Endothelial cell of umbilical vein (primary cell): ENCODE measurements around the gene SMIM21. TPM values are rescaled to one million over a fixed set of nuclear protein-coding genes. Genes with fewer than 3 reads are reported as not detected.

Source experiments
- BruUV-seq: library from RNA; stranded (reverse); fragments of 400-500 nt; replicated peaks from 2 replicates; lab custom pipeline; 2021; lab: Mats Ljungman, UMichigan
- CTCF ChIA-PET: fragments of 300-600, 350-600 bp; sonication (Branson Sonifier 250); formaldehyde crosslinking; loops from one replicate; lab custom pipeline; 2021; ENCODE audit warnings: antibody characterized with exemption, inconsistent platforms; lab: Charles Lee
- POLR2A ChIA-PET: fragments of 300-600, 350-600 bp; sonication (Branson Sonifier 250); formaldehyde crosslinking; loops from one replicate; lab custom pipeline; 2021; ENCODE audit warnings: antibody characterized with exemption, inconsistent platforms; lab: Charles Lee
- DNase-seq: peaks from one replicate; pipeline ENCODE4 v3.0.0-alpha.2; 2011; ENCODE audit warnings: low read depth, low spot score
- FAIRE-seq: peaks from 2 replicates; lab custom pipeline; 2011; peaks lifted over from hg19 to GRCh38; lab: Jason Lieb, UNC
- H2AFZ ChIP-seq: 2 replicates; pipeline ENCODE4 v1.6.0; 2012; ENCODE audit warnings: low read depth, low read length, control low read depth, inconsistent platforms
- H3K27ac ChIP-seq: 2 replicates; pipeline ENCODE4 v1.5.1; 2011; ENCODE audit warnings: low read depth, mild to moderate bottlenecking, control low read depth, low read length, moderate library complexity; ENCODE audit not compliant: insufficient read depth
- H3K27me3 ChIP-seq, 2 experiments: 2 replicates each; pipeline versions ENCODE4 v1.6.0 to v1.6.1; 2011; ENCODE audit warnings: low read length in 2 of 2, mixed read lengths in 1 of 2; ENCODE audit not compliant: control insufficient read depth in 2 of 2, insufficient read depth in 2 of 2
- H3K36me3 ChIP-seq, 2 experiments: 2 replicates in 1 of 2; 3 replicates in 1 of 2; pipeline ENCODE4 v1.5.1; 2011; ENCODE audit warnings: low read length in 2 of 2, mild to moderate bottlenecking in 1 of 2, moderate library complexity in 1 of 2; ENCODE audit not compliant: control insufficient read depth in 2 of 2, insufficient read depth in 2 of 2; ENCODE audit errors: extremely low read depth in 1 of 2
- H3K4me1 ChIP-seq: 3 replicates; pipeline ENCODE4 v1.5.1; 2011; ENCODE audit warnings: mild to moderate bottlenecking, low read length; ENCODE audit not compliant: control insufficient read depth, insufficient read depth; ENCODE audit errors: extremely low read depth
- H3K4me2 ChIP-seq: 2 replicates; pipeline ENCODE4 v1.6.1; 2011; ENCODE audit warnings: low read length, control low read depth, mixed read lengths; ENCODE audit not compliant: insufficient read depth
- H3K4me3 ChIP-seq, 3 experiments: fragments of 200-600 bp in 1 of 3; sonication (generic), shearing (Covaris generic) in 1 of 3; replicated peaks in 1 of 3; 2 replicates each; pipeline ENCODE4 v1.5.1; 2011 to 2016; ENCODE audit warnings: control low read depth in 3 of 3, low read length in 3 of 3, mild to moderate bottlenecking in 2 of 3, inconsistent platforms in 1 of 3, low read depth in 1 of 3, moderate library complexity in 1 of 3; ENCODE audit not compliant: insufficient read depth in 1 of 3
- H3K79me2 ChIP-seq: 2 replicates; pipeline ENCODE4 v1.6.0; 2012; ENCODE audit warnings: low read length, inconsistent platforms; ENCODE audit not compliant: control insufficient read depth, insufficient read depth
- H3K9ac ChIP-seq: replicated peaks from 2 replicates; pipeline ENCODE3; 2011; ENCODE audit warnings: low read length, control low read depth; ENCODE audit not compliant: insufficient read depth; ENCODE audit errors: extremely low read depth
- H3K9me1 ChIP-seq: replicated peaks from 3 replicates; pipeline ENCODE4 v1.6.0; 2011; ENCODE audit warnings: mild to moderate bottlenecking, low read length; ENCODE audit not compliant: control insufficient read depth, insufficient read depth; ENCODE audit errors: extremely low read depth
- H3K9me3 ChIP-seq: replicated peaks from 2 replicates; pipeline ENCODE4 v1.5.1; 2012; ENCODE audit warnings: low read length, inconsistent platforms; ENCODE audit not compliant: control insufficient read depth, insufficient read depth
- H4K20me1 ChIP-seq: replicated peaks from 2 replicates; pipeline ENCODE3; 2011; ENCODE audit warnings: mild to moderate bottlenecking, low read length; ENCODE audit not compliant: control insufficient read depth, insufficient read depth; ENCODE audit errors: extremely low read depth
- CTCF ChIP-seq, 2 donors: IDR thresholded peaks; 1 replicate in 1 of 2; 2 replicates in 1 of 2; pipeline ENCODE4 v1.5.1; 2011; ENCODE audit warnings: low read length in 2 of 2, mild to moderate bottlenecking in 2 of 2, moderate library complexity in 2 of 2, control low read depth in 1 of 2, inconsistent platforms in 1 of 2, low read depth in 1 of 2; ENCODE audit not compliant: insufficient read depth in 1 of 2; ENCODE audit errors: extremely low read depth in 1 of 2
- EZH2 ChIP-seq: IDR thresholded peaks from 2 replicates; pipeline ENCODE4 v1.6.1; 2012; ENCODE audit warnings: borderline replicate concordance, low read depth, mild to moderate bottlenecking, moderate library complexity, low read length, inconsistent platforms; ENCODE audit not compliant: severe bottlenecking
- FOS ChIP-seq: IDR thresholded peaks from 2 replicates; pipeline ENCODE4 v1.6.1; 2011; ENCODE audit warnings: mild to moderate bottlenecking, low read length, moderate library complexity, borderline replicate concordance; ENCODE audit not compliant: insufficient read depth
- GATA2 ChIP-seq: IDR thresholded peaks from 2 replicates; pipeline ENCODE4 v1.7.0; 2011; ENCODE audit warnings: low read depth, mild to moderate bottlenecking, moderate library complexity, mixed read lengths, low read length; ENCODE audit not compliant: insufficient read length, insufficient read depth
- JUN ChIP-seq: IDR thresholded peaks from 2 replicates; pipeline ENCODE4 v1.6.1; 2011; ENCODE audit warnings: borderline replicate concordance, low read depth; ENCODE audit not compliant: insufficient read length, insufficient read depth
- MAX ChIP-seq: IDR thresholded peaks from 2 replicates; pipeline ENCODE4 v1.6.1; 2011; ENCODE audit not compliant: insufficient read depth, insufficient read length
- MYC ChIP-seq: IDR thresholded peaks from one replicate; pipeline ENCODE4 v1.6.1; 2011; ENCODE audit warnings: mild to moderate bottlenecking, low read depth, low read length
- POLR2A ChIP-seq: IDR thresholded peaks from 2 replicates; pipeline ENCODE4 v1.6.1; 2012; ENCODE audit warnings: low read depth, mild to moderate bottlenecking, control low read depth, low read length
- POLR2AphosphoS5 ChIP-seq: IDR thresholded peaks from 2 replicates; pipeline ENCODE4 v1.6.1; 2012; ENCODE audit warnings: low read depth, mild to moderate bottlenecking, control low read depth, low read length, moderate library complexity; ENCODE audit not compliant: insufficient read depth
- dilution Hi-C: fragments of 300-500 bp; cut with MboI; formaldehyde crosslinking; loops from one replicate; pipeline ENCODE4 v1.15.0; 2019; ENCODE audit warnings: low sequenced_read_pairs; ENCODE audit not compliant: extremely low pct_ligation_motif_present
- intact Hi-C: fragments of 100-400 bp; cut with micrococcal nuclease; formaldehyde crosslinking; loops from one replicate; pipeline ENCODE4 v1.10.0; 2022
- polyA plus RNA-seq, 4 experiments: library from polyadenylated mRNA; depleted of rRNA in 3 of 4; stranded (reverse) in 3 of 4; unstranded in 1 of 4; fragments of >200 nt; gene quantifications; 2 replicates each; pipeline versions ENCODE4 v1.2.1 to v1.2.3, GENCODE V29; 2011 to 2012; ENCODE audit warnings: missing spikeins in 1 of 4
- total RNA-seq: library from RNA; stranded (reverse); gene quantifications from 2 replicates; pipeline ENCODE4 v1.2.3, GENCODE V29; 2021

Gene SMIM21
- total and polyA plus RNA-seq, 2 donors (not counting 3 experiments of a cell fraction or from before 2014, with no cell fraction given) = not detected

- Histone ChIP-seq H4K20me1 (no peaks in the 10 kb centered on the region), H2AFZ (no peak overlapping the region), H3K9ac (no peak overlapping the region), H3K36me3 (no peaks in the 10 kb centered on the region), H3K79me2 (no peaks in the 10 kb centered on the region), H3K4me3 (no peak overlapping the region), H3K4me1 (no peaks in the 10 kb centered on the region), H3K9me1 (no peaks in the 10 kb centered on the region), H3K27me3 (no peaks in the 10 kb centered on the region), H3K9me3 (no peaks in the 10 kb centered on the region), H3K4me2 (no peak overlapping the region), H3K27ac (no peak overlapping the region)
- intact Hi-C loops (no loop called here), dilution Hi-C loops (no loop called here)
- TF ChIP-seq JUN = no peak
- no peak for TF ChIP-seq FOS
- TF ChIP-seq POLR2A = no peak
- TF ChIP-seq POLR2AphosphoS5 = no peak
- TF ChIP-seq GATA2 = no peak
- no peak for TF ChIP-seq EZH2
- no peak for TF ChIP-seq MAX
- TF ChIP-seq MYC = no peak
- POLR2A ChIA-PET = no interaction called here
- BruUV-seq = no TSS peak
- CTCF ChIA-PET = no interaction called here
- FAIRE-seq (no peak), DNase-seq (no peak)
Observed at GRCh38 chr18:75395137-75395536, 32.4 kb downstream of the SMIM21 start.

- no peak overlapping the region for H3K27ac ChIP-seq
- no peaks in the 10 kb centered on the region for H3K4me1 ChIP-seq
- H3K36me3 ChIP-seq = no peaks in the 10 kb centered on the region
- no peaks in the 10 kb centered on the region for H3K9me1 ChIP-seq
- no peak overlapping the region for H2AFZ ChIP-seq
- intact Hi-C loops (no loop called here), dilution Hi-C loops (no loop called here)
- H4K20me1 ChIP-seq = no peaks in the 10 kb centered on the region
- no peaks in the 10 kb centered on the region for H3K79me2 ChIP-seq
- H3K9me3 ChIP-seq = no peaks in the 10 kb centered on the region
- H3K9ac ChIP-seq = no peak overlapping the region
- H3K4me3 ChIP-seq = no peak overlapping the region
- no peak for FAIRE-seq
- CTCF ChIA-PET = no interaction called here
- no peaks in the 10 kb centered on the region for H3K27me3 ChIP-seq
- no peak overlapping the region for H3K4me2 ChIP-seq
- no peak for TF ChIP-seq EZH2
- no peak for TF ChIP-seq CTCF (IDR thresholded peaks at IDR 0.05; ENCODE audit: extremely low read depth in 1 of 2, insufficient read depth in 1 of 2, low read depth in 1 of 2, low read length in 2 of 2)
- no peak for TF ChIP-seq GATA2
- TF ChIP-seq POLR2AphosphoS5 = no peak
- no peak for TF ChIP-seq POLR2A
- no peak for TF ChIP-seq MAX
- TF ChIP-seq JUN = no peak
- no peak for TF ChIP-seq FOS
- TF ChIP-seq MYC = no peak
- no peak for DNase-seq
- BruUV-seq = no TSS peak
- POLR2A ChIA-PET = no interaction called here
Observed at GRCh38 chr18:75393721-75394120, 33.8 kb downstream of the SMIM21 start.
